GM12873 (cell line): ENCODE results near the gene ADAMTS15.

ENCODE experiments used
- TF ChIP-seq, protein P1 (sequence below): IDR thresholded peaks from 2 replicates; pipeline ENCODE4 v1.5.1; 2012; ENCODE audit warnings: low read depth, mild to moderate bottlenecking, moderate library complexity, low read length, control low read depth; ENCODE audit not compliant: insufficient read depth; ENCODE audit errors: missing control alignments

Gene ADAMTS15

DNA sequence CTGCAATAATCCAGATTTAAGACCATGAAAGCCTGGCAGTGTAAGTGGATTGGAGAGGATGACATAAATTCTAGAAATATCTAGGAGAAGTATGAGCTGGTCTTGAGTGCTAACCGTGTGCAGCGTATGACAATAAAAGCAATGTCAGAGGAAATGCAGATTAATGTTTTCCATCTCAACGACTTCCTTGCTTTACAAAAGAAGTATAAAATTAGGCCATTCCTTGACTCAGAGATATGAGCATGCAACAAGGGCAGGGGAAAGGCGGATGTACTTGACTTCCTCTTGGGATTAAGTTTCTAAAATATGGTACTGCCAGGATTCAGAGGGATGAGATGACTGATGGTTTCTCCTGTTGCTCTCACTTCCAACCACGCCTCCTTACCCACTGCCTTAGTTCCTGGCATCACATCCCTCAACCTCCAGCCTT lies 32.3 kb downstream of the ADAMTS15 start:
- TF ChIP-seq, protein P1, sequence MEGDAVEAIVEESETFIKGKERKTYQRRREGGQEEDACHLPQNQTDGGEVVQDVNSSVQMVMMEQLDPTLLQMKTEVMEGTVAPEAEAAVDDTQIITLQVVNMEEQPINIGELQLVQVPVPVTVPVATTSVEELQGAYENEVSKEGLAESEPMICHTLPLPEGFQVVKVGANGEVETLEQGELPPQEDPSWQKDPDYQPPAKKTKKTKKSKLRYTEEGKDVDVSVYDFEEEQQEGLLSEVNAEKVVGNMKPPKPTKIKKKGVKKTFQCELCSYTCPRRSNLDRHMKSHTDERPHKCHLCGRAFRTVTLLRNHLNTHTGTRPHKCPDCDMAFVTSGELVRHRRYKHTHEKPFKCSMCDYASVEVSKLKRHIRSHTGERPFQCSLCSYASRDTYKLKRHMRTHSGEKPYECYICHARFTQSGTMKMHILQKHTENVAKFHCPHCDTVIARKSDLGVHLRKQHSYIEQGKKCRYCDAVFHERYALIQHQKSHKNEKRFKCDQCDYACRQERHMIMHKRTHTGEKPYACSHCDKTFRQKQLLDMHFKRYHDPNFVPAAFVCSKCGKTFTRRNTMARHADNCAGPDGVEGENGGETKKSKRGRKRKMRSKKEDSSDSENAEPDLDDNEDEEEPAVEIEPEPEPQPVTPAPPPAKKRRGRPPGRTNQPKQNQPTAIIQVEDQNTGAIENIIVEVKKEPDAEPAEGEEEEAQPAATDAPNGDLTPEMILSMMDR: no peak

DNA sequence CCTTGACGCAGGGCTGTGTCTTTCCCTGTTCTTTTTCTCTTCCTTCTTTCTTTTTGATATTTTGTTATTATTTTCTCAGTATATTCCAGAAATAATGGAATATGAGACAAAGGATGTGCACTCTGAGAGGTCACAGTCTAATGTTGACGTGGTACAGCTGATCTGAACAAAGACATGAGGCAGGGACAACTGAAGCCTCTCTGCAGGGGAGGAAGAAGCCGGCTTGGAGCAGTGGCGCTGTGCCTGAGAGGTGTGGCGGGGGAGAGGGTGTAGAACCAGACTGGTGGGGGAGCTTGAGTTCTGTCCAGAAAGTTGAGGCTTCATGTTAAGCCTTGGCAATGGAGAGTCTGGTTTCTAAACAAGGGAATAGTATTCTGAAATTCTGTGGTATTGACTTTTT lies 34.7 kb downstream of the ADAMTS15 start:
- TF ChIP-seq, protein P1: no peak

DNA sequence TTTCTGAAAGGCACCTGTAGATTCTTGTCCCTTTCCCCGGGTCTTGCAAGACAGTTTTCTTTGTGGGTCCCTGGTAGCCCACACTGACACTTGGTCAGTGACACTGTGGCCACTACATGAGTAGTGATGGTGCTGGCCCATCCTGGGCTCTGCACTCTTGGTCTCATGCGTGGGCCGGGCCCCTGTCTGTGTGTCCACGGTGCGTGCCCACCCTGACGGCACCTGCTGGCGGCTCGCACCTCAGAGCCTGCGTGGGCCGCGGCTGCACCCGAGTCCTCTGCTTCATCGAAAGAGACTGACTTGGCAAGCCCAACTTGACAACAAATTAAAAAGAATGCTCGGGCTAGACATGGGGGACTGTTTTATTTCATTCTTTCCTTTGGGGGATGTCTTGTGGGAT lies 37.5 kb downstream of the ADAMTS15 start:
- TF ChIP-seq, protein P1: no peak

DNA sequence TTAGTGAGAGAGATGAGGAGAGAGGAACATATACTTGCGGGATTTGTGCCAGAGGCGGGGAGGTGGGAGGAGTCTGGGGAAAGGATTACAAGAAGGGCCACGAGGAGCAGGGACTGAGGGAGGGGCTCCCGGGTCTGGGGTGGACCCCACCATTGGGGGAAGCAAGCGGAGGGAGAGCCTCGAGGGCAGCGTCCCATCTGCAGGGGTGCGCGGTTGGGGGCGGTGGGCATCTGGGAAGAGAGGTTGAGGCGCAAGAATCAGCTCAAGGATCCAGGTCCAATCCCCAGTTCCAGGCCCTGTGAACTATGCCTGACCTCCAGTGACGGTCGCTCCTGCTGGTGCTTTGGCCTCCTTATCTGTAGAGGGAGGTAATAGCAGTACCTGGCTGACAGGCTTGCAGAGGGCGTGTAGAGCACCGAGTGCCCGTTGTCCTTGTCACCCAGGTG lies 38.0 kb downstream of the ADAMTS15 start:
- TF ChIP-seq, protein P1: no peak

DNA sequence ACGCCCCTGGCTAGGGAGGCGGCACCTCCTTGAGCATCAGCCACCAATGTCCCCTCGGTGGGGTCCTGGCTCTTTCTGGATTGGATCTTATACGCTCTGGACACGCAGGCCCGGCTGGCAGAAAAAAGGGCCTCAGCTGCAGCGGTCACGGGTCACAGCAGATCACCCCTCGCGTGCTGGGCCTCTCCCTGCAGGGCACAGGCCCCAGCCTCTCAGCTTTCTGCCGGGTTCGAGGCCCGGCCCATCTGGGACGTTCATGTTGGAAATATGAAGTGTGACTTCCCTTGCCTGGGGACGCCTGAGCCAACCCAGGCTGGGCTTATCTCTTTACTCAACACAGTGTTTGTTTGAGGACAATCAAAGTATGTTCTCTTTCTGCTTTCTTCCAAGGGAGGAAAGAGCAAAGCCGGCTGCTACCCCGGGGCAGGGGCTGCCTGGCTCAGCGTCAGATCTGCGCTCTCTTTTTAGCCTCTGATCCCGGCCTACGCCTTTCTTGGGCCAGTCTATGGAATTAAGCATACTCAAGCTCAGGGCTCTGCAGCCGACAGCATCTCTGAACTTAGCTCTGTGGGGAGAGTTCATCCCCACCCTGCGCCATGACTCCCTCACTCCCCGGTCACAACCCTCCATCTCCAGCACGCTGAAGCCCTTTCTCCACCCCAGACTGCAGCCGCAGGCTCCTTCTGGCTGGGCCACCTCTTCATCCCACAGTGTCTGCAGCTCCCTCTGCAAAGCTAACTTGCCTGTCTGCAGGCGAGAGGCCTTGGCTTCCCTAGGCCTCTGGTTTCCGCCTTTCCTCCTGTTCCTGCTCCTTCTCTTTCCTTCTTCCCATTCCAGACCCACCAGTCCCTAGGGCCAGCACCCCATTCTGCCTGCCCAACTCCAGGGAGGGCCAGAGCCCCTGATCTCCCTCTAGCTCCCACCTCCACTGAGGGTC lies 38.8 kb downstream of the ADAMTS15 start:
- TF ChIP-seq, protein P1: no peak

DNA sequence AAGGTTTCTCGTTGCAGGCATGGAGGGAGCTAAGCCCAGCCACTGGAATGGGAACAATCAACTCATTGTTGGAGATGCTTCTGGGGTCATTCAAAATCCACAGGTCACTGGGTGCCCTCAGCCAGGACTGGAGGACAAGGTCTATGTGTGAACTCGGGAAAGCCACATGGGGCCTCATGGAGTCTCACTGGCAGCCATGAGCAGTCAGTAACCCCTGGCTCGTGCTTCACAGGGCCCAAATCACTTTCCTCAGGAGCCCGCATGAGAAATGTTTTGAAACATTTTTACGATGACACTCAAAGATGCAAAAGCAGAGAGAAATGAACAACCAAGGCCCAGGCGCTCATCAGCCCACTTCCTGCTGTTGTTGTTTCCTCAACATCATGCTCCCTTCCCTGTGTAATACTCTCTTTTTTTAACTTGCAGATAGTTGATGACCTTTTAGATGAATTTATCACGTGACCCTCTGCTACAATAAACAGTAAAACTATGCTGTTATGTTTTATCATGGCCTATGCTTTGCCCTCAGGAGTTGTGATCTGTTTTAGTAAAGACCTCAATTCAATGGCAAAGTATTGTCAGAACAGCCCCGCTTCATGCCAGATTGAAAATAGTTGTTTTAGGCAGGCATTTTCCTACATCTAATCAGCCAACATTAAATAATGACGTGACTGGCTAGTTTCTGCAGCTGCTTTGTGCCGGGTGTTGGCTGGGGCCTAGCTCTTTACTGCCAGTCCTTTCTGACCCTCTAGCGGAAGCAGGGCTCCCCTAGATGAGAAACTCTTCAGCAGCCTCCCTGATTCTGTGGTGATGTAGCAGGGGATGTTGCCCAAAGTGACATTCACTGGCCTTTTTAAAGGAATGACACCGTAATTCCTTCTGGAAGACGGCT lies 39.7 kb downstream of the ADAMTS15 start:
- TF ChIP-seq, protein P1: no peak

DNA sequence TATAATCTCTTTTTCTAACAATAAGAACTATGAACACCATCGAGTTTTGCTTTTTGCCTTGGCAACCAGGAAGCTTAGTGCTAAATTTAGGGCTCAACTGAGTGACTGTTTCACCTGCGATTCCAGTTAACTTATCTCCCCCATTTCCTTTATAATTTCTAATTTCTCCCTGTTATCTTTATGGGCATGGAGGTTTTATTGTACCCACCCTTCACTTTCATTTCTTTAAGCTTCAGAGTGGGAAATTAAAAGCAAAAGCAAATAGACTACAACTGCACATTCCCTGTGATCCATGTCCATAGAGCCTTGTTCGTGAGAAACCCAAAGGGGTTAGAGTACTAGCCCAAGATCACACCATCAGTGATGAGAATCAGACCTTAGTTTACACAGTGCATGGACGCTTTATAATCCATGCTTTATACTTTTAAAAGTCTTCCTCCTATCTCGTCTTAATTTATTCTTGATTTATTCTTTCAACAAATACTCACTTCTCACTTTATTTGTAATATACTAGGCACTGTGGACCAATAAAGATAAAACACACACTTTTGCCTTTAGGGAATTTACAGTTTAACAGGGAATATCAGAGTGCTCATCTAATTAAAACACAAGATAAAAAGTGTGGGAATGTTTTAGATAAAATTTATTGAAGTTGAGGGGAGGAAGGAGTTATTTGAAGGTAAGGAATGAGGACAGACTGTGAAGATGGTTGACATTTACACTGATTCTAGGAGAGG lies 40.6 kb downstream of the ADAMTS15 start:
- TF ChIP-seq, protein P1: no peak
